Measurements from ENCODE around the gene CELF4.

- TF ChIP-seq POLR2AphosphoS5 (IDR thresholded peaks at IDR 0.05; ENCODE audit: low read length) (no peak), PML (IDR thresholded peaks at IDR 0.05; ENCODE audit: low read length) (no peak), USF1 (IDR thresholded peaks at IDR 0.05; ENCODE audit: borderline replicate concordance, extremely low read length, insufficient read depth, low read depth, low read length) (no peak)
Observed at GRCh38 chr18:37361335-37362157, 204.1 kb downstream of the CELF4 start.

Data from GM12878 (cell line).